IMR-90 (cell line): Measurements from ENCODE around the gene KLC1. TPM values are rescaled to one million over a fixed set of nuclear protein-coding genes. Genes with fewer than 3 reads are reported as not detected.

Experiments
- ATAC-seq: fragments of 200-7000 bp; cut with Tn5 transposase; 2 replicates; pipeline ENCODE4 v1.9.1; 2020; ENCODE audit warnings: low read depth, mild to moderate bottlenecking, moderate library complexity
- BruUV-seq: library from RNA; stranded (reverse); fragments of 400-500 nt; replicated peaks from 2 replicates; lab custom pipeline; 2021; lab: Mats Ljungman, UMichigan
- CTCF ChIA-PET: fragments of 300-600 bp; formaldehyde crosslinking; extraction: SDS; loops from one replicate; lab custom pipeline; 2021; ENCODE audit warnings: antibody characterized with exemption; lab: Yijun Ruan, JAX
- POLR2A ChIA-PET: fragments of 300-600 bp; sonication (Branson Sonifier 250); formaldehyde crosslinking; loops from one replicate; lab custom pipeline; 2022; ENCODE audit warnings: antibody characterized with exemption; ENCODE audit not compliant: unreplicated experiment; lab: Charles Lee
- DNase-seq: peaks from one replicate; pipeline ENCODE4 v3.0.0; 2013
- H2AFZ ChIP-seq: replicated peaks from 2 replicates; pipeline ENCODE3; 2013; ENCODE audit warnings: low read length, mild to moderate bottlenecking; ENCODE audit not compliant: poor library complexity
- H2AK5ac ChIP-seq: 2 replicates; pipeline ENCODE4 v1.6.1; 2013; ENCODE audit warnings: low read depth, low read length, inconsistent platforms
- H2AK9ac ChIP-seq: replicated peaks from 2 replicates; pipeline ENCODE3; 2013; ENCODE audit warnings: mild to moderate bottlenecking, low read depth, low read length, moderate library complexity; ENCODE audit not compliant: poor library complexity
- H2BK120ac ChIP-seq: 2 replicates; pipeline ENCODE4 v1.6.1; 2013; ENCODE audit warnings: low read depth, low read length, inconsistent platforms
- H2BK15ac ChIP-seq: 3 replicates; pipeline ENCODE4 v1.6.1; 2013; ENCODE audit warnings: low read depth, low read length, inconsistent platforms
- H2BK20ac ChIP-seq: 2 replicates; pipeline ENCODE4 v1.6.1; 2013; ENCODE audit warnings: low read depth, mild to moderate bottlenecking, inconsistent platforms, low read length, moderate library complexity
- H2BK5ac ChIP-seq: 2 replicates; pipeline ENCODE4 v1.6.1; 2013; ENCODE audit warnings: mild to moderate bottlenecking, low read depth, low read length, inconsistent platforms; ENCODE audit not compliant: poor library complexity, severe bottlenecking
- H3K14ac ChIP-seq: replicated peaks from 2 replicates; pipeline ENCODE4 v1.6.1; 2013; ENCODE audit warnings: low read depth, low read length, inconsistent platforms
- H3K18ac ChIP-seq: 2 replicates; pipeline ENCODE4 v1.6.1; 2013; ENCODE audit warnings: low read depth, low read length, control low read depth
- H3K23ac ChIP-seq: 2 replicates; pipeline ENCODE4 v1.6.1; 2013; ENCODE audit warnings: low read depth, low read length, inconsistent platforms
- H3K27ac ChIP-seq: 2 replicates; pipeline ENCODE4 v1.5.1; 2013; ENCODE audit warnings: mild to moderate bottlenecking, control low read depth, low read length; ENCODE audit not compliant: insufficient read depth
- H3K27me3 ChIP-seq: 2 replicates; pipeline ENCODE4 v1.6.1; 2013; ENCODE audit warnings: low read length; ENCODE audit not compliant: control insufficient read depth, insufficient read depth
- H3K36me3 ChIP-seq: 2 replicates; pipeline ENCODE4 v1.6.1; 2013; ENCODE audit warnings: low read length, mixed read lengths; ENCODE audit not compliant: control insufficient read depth, insufficient read depth
- H3K4ac ChIP-seq: 2 replicates; pipeline ENCODE4 v1.6.1; 2013; ENCODE audit warnings: low read depth, low read length, inconsistent platforms
- H3K4me1 ChIP-seq: 2 replicates; pipeline ENCODE4 v1.6.1; 2013; ENCODE audit warnings: low read length, mixed read lengths; ENCODE audit not compliant: control insufficient read depth, insufficient read depth
- H3K4me2 ChIP-seq: 2 replicates; pipeline ENCODE4 v1.6.1; 2013; ENCODE audit warnings: low read depth, mild to moderate bottlenecking, control low read depth, low read length, moderate library complexity
- H3K4me3 ChIP-seq: 2 replicates; pipeline ENCODE4 v1.5.1; 2013; ENCODE audit warnings: low read depth, mild to moderate bottlenecking, control low read depth, low read length, moderate library complexity; ENCODE audit not compliant: insufficient read depth
- H3K56ac ChIP-seq: 2 replicates; pipeline ENCODE4 v1.6.1; 2013; ENCODE audit warnings: low read length, inconsistent platforms; ENCODE audit not compliant: insufficient read depth; ENCODE audit errors: extremely low read depth
- H3K79me1 ChIP-seq, 2 experiments: 2 replicates each; pipeline ENCODE4 v1.6.1; 2013; ENCODE audit warnings: low read length in 2 of 2, inconsistent platforms in 1 of 2, low read depth in 1 of 2
- H3K9ac ChIP-seq: 2 replicates; pipeline ENCODE4 v1.6.1; 2013; ENCODE audit warnings: low read depth, low read length, control low read depth
- H3K9me1 ChIP-seq: 2 replicates; pipeline ENCODE4 v1.6.1; 2013; ENCODE audit warnings: low read length, inconsistent platforms; ENCODE audit not compliant: insufficient read depth
- H3K9me3 ChIP-seq: 2 replicates; pipeline ENCODE4 v1.6.1; 2013; ENCODE audit warnings: low read length; ENCODE audit not compliant: control insufficient read depth, insufficient read depth
- H4K20me1 ChIP-seq: 2 replicates; pipeline ENCODE4 v1.6.1; 2013; ENCODE audit warnings: low read length, inconsistent platforms; ENCODE audit not compliant: insufficient read depth
- H4K5ac ChIP-seq: 2 replicates; pipeline ENCODE4 v1.6.1; 2013; ENCODE audit warnings: mild to moderate bottlenecking, low read depth, low read length, control low read depth
- H4K8ac ChIP-seq, 2 experiments: 2 replicates each; pipeline ENCODE4 v1.6.1; 2013; ENCODE audit warnings: low read depth in 2 of 2, low read length in 2 of 2, control low read depth in 1 of 2, inconsistent platforms in 1 of 2
- H4K91ac ChIP-seq: 2 replicates; pipeline ENCODE4 v1.6.1; 2013; ENCODE audit warnings: low read depth, low read length, inconsistent platforms; ENCODE audit not compliant: insufficient read depth
- BHLHE40 ChIP-seq: fragments of 150-350 bp; IDR thresholded peaks from 2 replicates; pipeline ENCODE4 v1.6.1; 2016; ENCODE audit warnings: mild to moderate bottlenecking, low read depth, low read length
- CEBPB ChIP-seq: IDR thresholded peaks from 2 replicates; pipeline ENCODE4 v1.6.1; 2012; ENCODE audit warnings: low read depth, low read length, improper control_type of control experiment
- CHD1 ChIP-seq: IDR thresholded peaks from 2 replicates; pipeline ENCODE4 v1.6.1; 2012; ENCODE audit warnings: low read depth, low read length, improper control_type of control experiment
- FOS ChIP-seq: fragments of 150-350 bp; IDR thresholded peaks from 2 replicates; pipeline ENCODE4 v1.6.1; 2016; ENCODE audit warnings: low read depth, low read length
- MAFK ChIP-seq: IDR thresholded peaks from 2 replicates; pipeline ENCODE4 v1.6.1; 2012; ENCODE audit warnings: low read depth, low read length, improper control_type of control experiment
- MAZ ChIP-seq: IDR thresholded peaks from 2 replicates; pipeline ENCODE4 v1.6.1; 2012; ENCODE audit warnings: low read depth, mild to moderate bottlenecking, low read length, improper control_type of control experiment, moderate library complexity, borderline replicate concordance
- MXI1 ChIP-seq: IDR thresholded peaks from 2 replicates; pipeline ENCODE4 v1.6.1; 2012; ENCODE audit warnings: low read depth, mild to moderate bottlenecking, low read length, moderate library complexity, borderline replicate concordance
- NFE2L2 ChIP-seq: fragments of 150-350 bp; IDR thresholded peaks from 2 replicates; pipeline ENCODE4 v1.6.1; 2016; ENCODE audit warnings: low read depth, mild to moderate bottlenecking, low read length
- POLR2A ChIP-seq: IDR thresholded peaks from 2 replicates; pipeline ENCODE4 v1.6.1; 2012; ENCODE audit warnings: mild to moderate bottlenecking, low read depth, low read length
- RAD21 ChIP-seq: IDR thresholded peaks from 2 replicates; pipeline ENCODE4 v1.6.1; 2012; ENCODE audit warnings: low read length, improper control_type of control experiment
- RCOR1 ChIP-seq: IDR thresholded peaks from 2 replicates; pipeline ENCODE4 v1.6.1; 2012; ENCODE audit warnings: mild to moderate bottlenecking, low read length, improper control_type of control experiment; ENCODE audit not compliant: insufficient replicate concordance
- RFX5 ChIP-seq: IDR thresholded peaks from 2 replicates; pipeline ENCODE4 v1.8.0; 2012; ENCODE audit warnings: low read depth, mild to moderate bottlenecking, low read length, moderate library complexity
- SMC3 ChIP-seq: fragments of 150-350 bp; IDR thresholded peaks from 2 replicates; pipeline ENCODE4 v1.6.1; 2016; ENCODE audit warnings: low read depth, mild to moderate bottlenecking, antibody characterized with exemption, low read length, moderate library complexity
- WGBS, 2 experiments: methylation state at CpG; one replicate each; pipeline versions ENCODE4 v1.1.5 to v1.1.7; 2013; ENCODE audit warnings: missing lambda C conversion rate in 2 of 2; ENCODE audit not compliant: insufficient read length in 1 of 2; ENCODE audit errors: extremely low coverage in 2 of 2; 5-methylcytosine and 5-hydroxymethylcytosine counted together
- dilution Hi-C: fragments of 300-500 bp; cut with HindIII; formaldehyde crosslinking; loops from one replicate; pipeline ENCODE4 v1.14.3; 2018; ENCODE audit warnings: low sequenced_read_pairs; ENCODE audit not compliant: unreplicated experiment
- in situ Hi-C: fragments of 300-500 bp; cut with MboI; formaldehyde crosslinking; loops from 3 replicates; pipeline ENCODE4 v1.14.3; 2019; ENCODE audit warnings: low sequenced_read_pairs, inconsistent platforms, mixed read lengths
- intact Hi-C: fragments of 100-400 bp; cut with micrococcal nuclease; formaldehyde crosslinking; loops from 2 replicates; pipeline ENCODE4 v1.10.0; 2022
- polyA plus RNA-seq, 3 experiments: library from polyadenylated mRNA; depleted of rRNA; stranded (reverse); fragments of >200 nt; gene quantifications; 2 replicates each; pipeline ENCODE4 v1.2.3, GENCODE V29; 2012; ENCODE audit warnings: low replicate concordance in 1 of 3
- total RNA-seq: library from RNA; depleted of rRNA; stranded (reverse); fragments of >200 nt; gene quantifications from 2 replicates; pipeline ENCODE4 v1.2.3, GENCODE V29; 2012
- TF ChIP-seq, protein P1 (sequence below): fragments of 150-350 bp; IDR thresholded peaks from 2 replicates; pipeline ENCODE4 v1.6.1; 2017; ENCODE audit warnings: mild to moderate bottlenecking, antibody characterized with exemption, low read length, low read depth
- TF ChIP-seq, protein P2 (sequence below): conservative IDR thresholded peaks from 2 replicates; pipeline ENCODE4 v1.5.1; 2012; ENCODE audit warnings: mild to moderate bottlenecking, low read depth, low read length, improper control_type of control experiment
- TF ChIP-seq, protein P3 (sequence below): fragments of 150-350 bp; IDR thresholded peaks from 2 replicates; pipeline ENCODE4 v1.6.1; 2016; ENCODE audit warnings: low read depth, mild to moderate bottlenecking, low read length, moderate library complexity, borderline replicate concordance

KLC1 gene
- total and polyA plus RNA-seq, 2 of the 4 experiments (the other 2 are of a cell fraction), result 101 to 157 TPM

DNA sequence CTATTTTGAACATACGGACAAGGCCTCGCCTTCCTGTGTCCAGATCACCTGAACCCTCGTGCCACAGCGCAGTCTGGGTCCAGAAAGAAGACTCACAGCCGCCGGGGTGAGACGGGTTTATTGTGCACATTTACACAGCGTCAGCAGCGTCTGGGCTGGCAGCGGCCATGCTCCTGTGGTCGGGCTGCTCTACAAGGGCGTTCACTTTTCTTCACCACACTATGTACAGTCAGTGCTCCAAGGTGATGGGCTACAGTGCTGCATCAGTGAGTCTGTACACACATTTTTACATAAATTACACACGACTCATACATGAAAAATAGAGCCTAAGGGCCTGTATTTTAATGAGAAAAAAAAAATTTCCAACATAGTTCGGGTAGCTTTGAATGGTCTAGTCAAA is 104.6 kb downstream of the KLC1 start:
- intact Hi-C loops, result no loop called here

More for the DNA sequence above, 104.6 kb downstream of the KLC1 start:
- Histone ChIP-seq H3K14ac (no peak overlapping the region), H2BK120ac (no peak overlapping the region), H3K4me1 (no peaks in the 10 kb centered on the region), H3K36me3 (peaks cover 46% of the 10 kb centered on the region), H2AFZ (no peak overlapping the region), H2AK5ac (no peak overlapping the region), H2AK9ac (peak overlapping the region; percentile 44), H3K4me3 (no peak overlapping the region), H3K27ac (no peak overlapping the region), H3K27me3 (no peaks in the 10 kb centered on the region), H3K9ac (no peak overlapping the region), H3K9me3 (no peaks in the 10 kb centered on the region), H4K8ac (no peak overlapping the region), H2BK15ac (no peak overlapping the region), H3K4ac (no peak overlapping the region), H3K56ac (no peak overlapping the region), H3K9me1 (no peaks in the 10 kb centered on the region), H2BK20ac (no peak overlapping the region), H4K91ac (no peak overlapping the region), H3K4me2 (no peak overlapping the region), H2BK5ac (no peak overlapping the region), H3K79me1 (peaks cover 0 to 4% of the 10 kb centered on the region in 2 experiments; a peak in 2 of 4 replicates), H4K5ac (no peak overlapping the region), H3K18ac (no peak overlapping the region), H3K23ac (no peak overlapping the region), H4K20me1 (peaks cover 1% of the 10 kb centered on the region; the same call in 1 of the 2 replicates)
- ATAC-seq (no peak), DNase-seq (no peak)
- in situ Hi-C loops (no loop called here), dilution Hi-C loops (no loop called here)
- WGBS, 2 experiments, result 94% methylated on average over 6 of the region's 14 CpGs; no CpG with 5 or more reads in 1 of the 2 experiments
- POLR2A ChIA-PET, result interaction anchor here (0.5 to 0.6 kb wide), 2 partner anchors 78 to 234 kb away, joined by 3 to 4 read pairs; no protein-coding TSS in a partner anchor
- no TSS peak for BruUV-seq
- TF ChIP-seq, protein P1, sequence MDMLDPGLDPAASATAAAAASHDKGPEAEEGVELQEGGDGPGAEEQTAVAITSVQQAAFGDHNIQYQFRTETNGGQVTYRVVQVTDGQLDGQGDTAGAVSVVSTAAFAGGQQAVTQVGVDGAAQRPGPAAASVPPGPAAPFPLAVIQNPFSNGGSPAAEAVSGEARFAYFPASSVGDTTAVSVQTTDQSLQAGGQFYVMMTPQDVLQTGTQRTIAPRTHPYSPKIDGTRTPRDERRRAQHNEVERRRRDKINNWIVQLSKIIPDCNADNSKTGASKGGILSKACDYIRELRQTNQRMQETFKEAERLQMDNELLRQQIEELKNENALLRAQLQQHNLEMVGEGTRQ, result no peak
- TF ChIP-seq, protein P2, sequence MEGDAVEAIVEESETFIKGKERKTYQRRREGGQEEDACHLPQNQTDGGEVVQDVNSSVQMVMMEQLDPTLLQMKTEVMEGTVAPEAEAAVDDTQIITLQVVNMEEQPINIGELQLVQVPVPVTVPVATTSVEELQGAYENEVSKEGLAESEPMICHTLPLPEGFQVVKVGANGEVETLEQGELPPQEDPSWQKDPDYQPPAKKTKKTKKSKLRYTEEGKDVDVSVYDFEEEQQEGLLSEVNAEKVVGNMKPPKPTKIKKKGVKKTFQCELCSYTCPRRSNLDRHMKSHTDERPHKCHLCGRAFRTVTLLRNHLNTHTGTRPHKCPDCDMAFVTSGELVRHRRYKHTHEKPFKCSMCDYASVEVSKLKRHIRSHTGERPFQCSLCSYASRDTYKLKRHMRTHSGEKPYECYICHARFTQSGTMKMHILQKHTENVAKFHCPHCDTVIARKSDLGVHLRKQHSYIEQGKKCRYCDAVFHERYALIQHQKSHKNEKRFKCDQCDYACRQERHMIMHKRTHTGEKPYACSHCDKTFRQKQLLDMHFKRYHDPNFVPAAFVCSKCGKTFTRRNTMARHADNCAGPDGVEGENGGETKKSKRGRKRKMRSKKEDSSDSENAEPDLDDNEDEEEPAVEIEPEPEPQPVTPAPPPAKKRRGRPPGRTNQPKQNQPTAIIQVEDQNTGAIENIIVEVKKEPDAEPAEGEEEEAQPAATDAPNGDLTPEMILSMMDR, result no peak
- no peak for TF ChIP-seq MAFK
- TF ChIP-seq POLR2A, result no peak
- TF ChIP-seq NFE2L2, result no peak
- TF ChIP-seq RAD21, result no peak
- TF ChIP-seq MXI1, result no peak
- no peak for TF ChIP-seq SMC3
- TF ChIP-seq CHD1, result no peak
- TF ChIP-seq MAZ, result no peak
- no peak for TF ChIP-seq RCOR1
- TF ChIP-seq, protein P3, sequence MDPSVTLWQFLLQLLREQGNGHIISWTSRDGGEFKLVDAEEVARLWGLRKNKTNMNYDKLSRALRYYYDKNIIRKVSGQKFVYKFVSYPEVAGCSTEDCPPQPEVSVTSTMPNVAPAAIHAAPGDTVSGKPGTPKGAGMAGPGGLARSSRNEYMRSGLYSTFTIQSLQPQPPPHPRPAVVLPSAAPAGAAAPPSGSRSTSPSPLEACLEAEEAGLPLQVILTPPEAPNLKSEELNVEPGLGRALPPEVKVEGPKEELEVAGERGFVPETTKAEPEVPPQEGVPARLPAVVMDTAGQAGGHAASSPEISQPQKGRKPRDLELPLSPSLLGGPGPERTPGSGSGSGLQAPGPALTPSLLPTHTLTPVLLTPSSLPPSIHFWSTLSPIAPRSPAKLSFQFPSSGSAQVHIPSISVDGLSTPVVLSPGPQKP, result no peak
- no peak for TF ChIP-seq FOS
- TF ChIP-seq CEBPB, result no peak
- no peak for TF ChIP-seq BHLHE40
- TF ChIP-seq RFX5, result no peak
- CTCF ChIA-PET, result interaction anchor here (0.6 kb wide), 1 partner anchor 28 kb away, joined by 3 read pairs; no protein-coding TSS in a partner anchor
